ENCODE data around the gene ZNF582. TPM values are rescaled to one million over a fixed set of nuclear protein-coding genes. Genes with fewer than 3 reads are reported as not detected.

Gene ZNF582
- total RNA-seq, 4 donors from 2014 or later = 1.5 to 10.8 (median 5.2) TPM; not detected in 1

- intact Hi-C loops (cut with DNase I; ENCODE audit: low total_unique reads) = no loop called here
- peaks cover 0 to 3% (median 0%) of the 10 kb centered on the region in 4 donors for H3K4me1 ChIP-seq
- H3K9me3 ChIP-seq = peaks cover 0 to 9% of the 10 kb centered on the region in 2 donors
- no peaks in the 10 kb centered on the region for H3K36me3 ChIP-seq
- no peak for TF ChIP-seq POLR2A (IDR thresholded peaks at IDR 0.05)
- TF ChIP-seq CTCF (IDR thresholded peaks at IDR 0.05) = peak; percentile 49 to 73 (median 65)
- no peak overlapping the region for H3K4me3 ChIP-seq
- no peaks in the 10 kb centered on the region for H3K27me3 ChIP-seq
- peak; percentile 54 for DNase-seq
- in situ Hi-C loops (cut with MboI; ENCODE audit: low pct_ligation_motif_present in 1 of 4, low pct_unique_long_range_greater_than_20kb in 1 of 4, low sequenced_read_pairs in 3 of 4) = loop anchor here in 1 of 4 donors (25.0 kb wide), 1 partner anchor 271 kb away; no protein-coding TSS in a partner anchor
- H3K27ac ChIP-seq = no peak overlapping the region
These were observed 59.8 kb downstream of the ZNF582 start for GRCh38 chr19:56333506-56333905.

Other genes with a start within 250 kb of the ZNF582 start
- not detected for gene GALP, start 217.5 kb downstream of the ZNF582 start, total RNA-seq
- gene ZSCAN5B, start 195.8 kb downstream of the ZNF582 start, total RNA-seq = not detected
- not detected for gene ZSCAN5C, start 191.3 kb downstream of the ZNF582 start, total RNA-seq
- gene EDDM13, start 120.8 kb downstream of the ZNF582 start, total RNA-seq = not detected
- 10 to 100 TPM in 3 of 4 donors, 1 to 10 TPM in 1; 8.2 to 15.2 (median 12.6) TPM for gene ZSCAN5A, start 78.7 kb downstream of the ZNF582 start, total RNA-seq
- 1 to 10 TPM; 3.3 to 4.1 (median 3.5) TPM for gene ZNF583, start 10.8 kb upstream of the ZNF582 start, total RNA-seq
- gene ZNF667, start 83.8 kb upstream of the ZNF582 start, total RNA-seq = 1 to 10 TPM in 2 of 4 donors, under 1 TPM in 2; 0.75 to 6.4 (median 1.0) TPM
- 1 to 10 TPM; 1.8 to 3.5 (median 2.2) TPM for gene ZNF471, start 114.3 kb upstream of the ZNF582 start, total RNA-seq
- gene ZFP28, start 145.4 kb upstream of the ZNF582 start, total RNA-seq = 1 to 10 TPM in 3 of 4 donors, under 1 TPM in 1; 0.20 to 5.4 (median 2.2) TPM
- 1 to 10 TPM in 3 of 4 donors, under 1 TPM in 1; 0.37 to 5.6 (median 1.5) TPM for gene ZNF470, start 173.9 kb upstream of the ZNF582 start, total RNA-seq
- gene ZNF71, start 201.8 kb upstream of the ZNF582 start, total RNA-seq = 10 to 100 TPM in 1 of 4 donors, 1 to 10 TPM in 3; 4.4 to 10.5 (median 5.6) TPM
- not detected for gene SMIM17, start 249.6 kb upstream of the ZNF582 start, total RNA-seq